ENCODE measurements around the gene PAX8.

The PAX8 gene

DNA sequence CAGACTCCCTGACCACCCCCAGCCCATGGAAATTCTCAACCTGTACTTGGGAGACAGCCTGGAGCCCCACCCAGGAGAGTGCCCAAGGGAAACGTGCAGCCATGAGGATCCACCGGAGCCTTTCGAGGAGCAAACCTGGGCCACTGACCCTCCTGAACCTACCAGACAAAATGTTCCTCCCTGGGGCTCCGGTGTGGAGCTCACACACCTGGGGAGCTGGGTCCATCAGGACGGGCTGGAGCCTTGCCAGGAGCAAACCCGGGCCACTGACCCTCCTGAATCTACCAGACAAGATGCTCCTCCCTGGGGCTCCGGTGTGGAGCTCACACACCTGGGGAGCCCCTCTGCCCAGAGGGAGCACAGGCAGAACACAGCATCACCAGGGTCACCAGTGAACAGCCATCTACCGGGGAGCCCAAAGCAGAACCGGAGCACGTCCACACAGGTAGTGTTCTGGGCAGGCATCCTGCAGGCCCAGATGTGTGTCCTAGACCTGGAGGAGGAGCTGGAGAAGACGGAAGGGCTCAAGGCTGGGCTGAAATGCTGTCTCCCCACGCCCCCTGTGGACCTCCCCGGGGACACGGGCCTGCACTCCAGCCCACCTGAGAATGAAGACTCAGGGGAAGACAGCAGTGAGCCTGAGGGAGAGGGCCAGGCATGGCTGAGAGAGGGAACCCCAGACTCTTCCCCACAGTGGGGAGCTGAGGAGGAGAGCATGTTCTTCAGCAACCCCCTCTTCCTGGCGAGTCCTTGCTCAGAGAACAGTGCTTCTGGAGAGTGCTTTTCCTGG lies 96.1 kb downstream of the PAX8 start:
- DNase-seq (ENCODE audit: low spot score): no peak

DNA sequence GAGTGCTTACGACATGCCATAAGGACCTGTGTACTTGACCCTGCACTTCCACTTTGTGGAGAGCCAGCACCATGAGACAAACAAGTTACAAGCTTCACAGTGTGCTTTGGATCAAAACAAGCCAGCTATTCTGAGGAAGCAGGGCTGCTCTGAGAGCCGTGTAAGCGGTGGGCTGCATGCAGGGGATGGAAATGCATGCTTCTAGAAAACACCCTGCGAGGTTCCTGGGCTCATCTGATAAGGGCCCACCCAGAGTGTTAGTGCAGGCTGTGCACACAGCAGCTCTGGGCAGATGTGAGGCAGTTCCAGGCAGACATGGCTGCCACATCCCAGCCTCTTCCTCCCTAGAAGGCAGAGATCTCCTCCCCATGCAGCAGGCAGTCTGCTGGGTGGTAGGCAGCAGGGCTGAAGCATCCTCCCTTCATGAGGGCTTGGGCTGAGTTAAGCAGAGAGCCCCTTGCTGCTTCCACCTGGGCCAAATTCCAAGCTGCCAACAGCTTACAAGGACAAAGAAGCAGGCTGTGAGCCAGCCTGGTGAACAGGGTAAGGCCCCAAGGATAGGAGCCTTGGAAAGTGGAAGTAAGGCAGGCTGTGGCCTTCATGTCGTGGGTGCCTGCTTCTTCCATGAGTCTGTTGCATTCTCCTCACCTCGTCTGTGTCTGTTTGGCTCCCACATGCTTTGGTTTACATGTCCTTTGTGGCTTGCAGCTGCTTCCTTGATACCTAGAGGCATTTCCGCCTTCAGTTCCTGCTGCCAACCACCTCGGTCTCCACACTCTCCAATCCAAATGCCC lies 97.3 kb downstream of the PAX8 start:
- peak; percentile 30 for DNase-seq (ENCODE audit: low spot score)

DNA sequence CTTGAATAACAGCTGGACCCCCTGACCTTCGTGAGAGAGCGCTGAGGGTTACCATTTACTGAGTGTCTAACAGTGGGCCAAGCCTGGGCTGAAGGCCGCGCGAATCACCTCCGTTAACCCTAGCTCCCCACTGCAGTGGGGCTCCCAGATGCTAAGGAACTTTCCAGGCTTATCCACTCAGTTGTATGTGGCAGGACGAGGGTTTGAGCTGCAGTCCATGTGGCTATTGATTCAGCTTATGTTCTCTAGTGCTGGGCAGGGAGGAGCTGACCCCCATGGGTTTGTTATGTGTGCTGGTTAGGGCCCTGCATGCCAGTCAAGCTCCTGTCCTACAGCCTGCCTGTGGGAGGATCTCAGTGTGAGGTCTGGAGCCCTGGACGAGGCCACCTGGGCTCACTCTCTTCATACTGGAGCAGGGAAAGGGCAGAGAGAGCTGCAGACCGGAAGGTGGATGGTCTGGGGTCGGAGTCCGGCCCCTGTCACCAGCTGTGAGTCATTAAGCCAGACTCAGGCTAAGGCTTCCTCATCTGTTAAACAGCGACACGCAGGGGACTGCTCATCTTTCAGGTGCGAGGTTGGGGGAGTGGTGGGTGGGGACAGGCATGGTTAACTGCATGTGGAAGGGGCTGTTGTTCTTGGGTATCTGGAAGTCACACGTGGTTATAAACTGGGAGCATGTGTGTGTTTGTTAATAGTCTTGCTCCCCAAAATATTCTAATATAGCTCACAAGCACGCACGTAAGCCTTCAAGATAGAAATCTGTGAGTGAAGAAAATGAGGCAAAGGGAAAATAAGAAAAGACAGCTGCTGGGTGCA lies 98.4 kb downstream of the PAX8 start:
- no peak for DNase-seq (ENCODE audit: low spot score)

- no peak for DNase-seq (ENCODE audit: low spot score)
Measured at GRCh38 chr2:113179446-113180045, 99.2 kb downstream of the PAX8 start.

DNA sequence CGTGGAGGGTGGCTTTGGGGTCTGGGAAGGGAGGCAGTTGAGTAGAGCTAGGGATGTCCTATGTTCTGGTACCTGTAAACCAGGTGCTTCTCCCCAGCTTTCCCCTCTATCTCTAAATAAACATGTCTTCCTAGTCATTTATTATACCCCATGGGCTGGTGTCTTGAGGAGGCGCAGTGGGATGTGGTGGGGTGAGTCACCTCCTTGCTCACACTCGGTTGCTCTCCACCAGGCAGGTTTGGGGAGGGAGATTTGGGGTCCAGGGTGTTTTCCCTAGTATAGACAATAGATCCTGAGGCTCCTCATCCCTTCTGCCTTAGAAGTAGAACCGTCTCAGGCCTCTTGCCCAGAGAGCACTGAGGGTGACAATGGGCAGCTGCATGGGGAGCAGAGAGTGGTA lies 99.8 kb downstream of the PAX8 start:
- DNase-seq (ENCODE audit: low spot score): peak; percentile 35

DNA sequence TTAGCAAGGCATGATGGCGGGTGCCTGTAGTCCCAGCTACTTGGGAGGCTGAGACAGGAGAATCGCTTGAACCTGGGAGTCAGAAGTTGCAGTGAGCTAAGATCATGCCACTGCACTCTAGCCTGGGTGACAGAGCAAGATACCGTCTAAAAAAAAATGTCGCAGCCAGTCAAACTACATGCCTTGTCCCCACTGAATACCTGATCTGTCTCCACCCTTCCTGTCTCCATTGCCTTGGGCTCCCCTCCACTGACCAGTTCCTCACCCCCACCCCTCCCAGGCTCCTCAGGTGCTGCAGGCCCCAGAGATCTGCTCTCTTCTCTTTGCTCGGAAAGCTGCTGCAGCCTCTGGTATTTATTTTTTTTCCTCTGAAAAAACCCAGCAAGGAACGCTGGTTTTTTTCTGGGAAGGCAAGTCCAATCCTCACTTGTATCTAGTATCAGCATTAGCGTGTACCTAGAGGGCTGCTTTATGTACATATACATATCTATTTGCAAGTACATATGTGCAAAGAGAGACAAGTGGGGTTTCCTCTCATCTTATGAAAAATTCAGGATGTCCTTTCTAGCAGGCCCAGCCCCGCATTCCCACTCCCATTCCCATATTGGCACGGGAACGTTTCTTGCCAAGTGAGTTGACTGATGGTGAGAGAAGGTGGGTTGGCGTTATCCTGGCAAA lies 100.5 kb downstream of the PAX8 start:
- DNase-seq (ENCODE audit: low spot score): no peak

DNA sequence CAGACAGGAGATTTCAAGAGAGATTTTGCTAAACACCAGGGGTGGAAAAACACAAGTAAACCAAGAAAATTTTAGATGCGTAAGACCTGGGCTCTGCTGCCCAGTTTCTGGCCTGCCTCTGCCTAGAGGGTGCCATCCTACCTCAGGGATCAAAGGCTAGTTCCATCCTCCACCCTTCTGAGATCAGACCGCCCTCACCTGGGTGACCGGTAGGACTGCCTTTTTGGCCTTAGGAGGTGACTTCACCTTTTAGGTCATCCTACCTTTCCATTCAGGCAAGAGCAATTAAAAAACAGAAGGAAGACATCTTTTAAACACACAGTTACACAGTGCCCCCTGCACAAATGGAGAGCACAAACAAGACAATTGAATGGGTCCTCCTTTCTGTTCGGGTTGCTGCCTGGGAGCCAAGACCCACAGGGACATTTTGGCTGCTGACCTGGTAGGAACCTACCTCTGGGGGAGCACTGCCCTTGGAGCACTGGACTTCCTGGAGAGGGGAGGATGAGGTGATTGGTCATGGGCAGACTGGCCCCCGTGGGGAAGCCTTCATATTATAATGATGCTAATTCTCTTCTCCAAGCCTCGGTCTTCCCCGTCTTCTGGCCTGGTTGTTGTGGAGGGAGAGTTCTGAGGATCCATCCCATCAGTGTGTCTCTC lies 101.9 kb downstream of the PAX8 start:
- DNase-seq (ENCODE audit: low spot score): no peak

- DNase-seq (ENCODE audit: low spot score): peak; percentile 45
Measured at GRCh38 chr2:113175736-113176695, 102.7 kb downstream of the PAX8 start.

- peak; percentile 84 for DNase-seq (ENCODE audit: low spot score)
Measured at GRCh38 chr2:113175042-113175628, 103.6 kb downstream of the PAX8 start.

GRCh38 chr2:113174376-113174750 lies 104.4 kb downstream of the PAX8 start:
- no peak for DNase-seq (ENCODE audit: low spot score)

DNA sequence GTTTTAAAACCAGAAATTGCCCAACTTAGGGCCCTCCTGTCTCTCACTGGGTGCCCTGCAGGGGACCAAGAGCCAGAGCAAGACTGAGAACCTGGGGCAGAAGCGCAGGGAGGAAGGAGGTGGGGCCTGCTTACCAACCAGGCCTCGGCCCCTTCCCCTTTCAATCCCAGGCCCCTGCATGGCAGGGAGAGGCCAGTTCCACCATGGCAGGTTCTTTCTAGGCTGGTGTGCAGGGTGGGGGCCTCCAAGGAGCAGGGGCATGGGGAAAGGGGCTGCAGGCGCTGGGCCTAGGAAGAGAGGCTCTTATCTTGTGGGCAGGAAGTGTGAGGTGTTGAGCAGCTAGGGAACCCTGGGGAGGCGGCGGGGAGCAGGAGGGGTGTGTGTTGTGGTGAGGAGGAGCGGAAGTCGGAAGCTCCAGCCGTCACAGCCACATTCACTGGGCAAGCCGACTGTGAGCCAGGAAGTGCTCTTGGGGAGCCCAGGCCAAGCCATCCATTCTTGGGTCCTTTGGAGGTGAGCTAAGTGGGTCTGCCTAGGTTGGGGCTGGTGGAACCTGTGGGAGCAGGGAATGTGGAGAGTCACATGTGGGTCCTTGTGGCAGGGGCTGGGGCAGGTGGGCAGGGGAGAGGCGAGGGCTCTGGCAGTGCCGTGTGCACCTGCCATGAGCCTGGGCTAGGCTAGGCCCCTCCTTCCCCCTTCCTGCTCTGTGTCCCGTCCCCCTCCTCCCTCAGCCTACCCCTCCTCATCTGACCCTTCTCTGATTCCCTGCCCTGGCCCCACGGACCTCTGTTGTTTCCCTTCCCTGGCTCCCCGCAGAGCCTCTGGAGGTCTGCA lies 105.0 kb downstream of the PAX8 start, which contains the start of gene PSD4:
Gene PSD4 (plus strand): TSS at position 430 of the 834 bp plus-strand sequence. CDS start 8,486 bp downstream, outside the sequence.
- DNase-seq (ENCODE audit: low spot score): peak; percentile 91

GRCh38 chr2:113172721-113173541 lies 105.8 kb downstream of the PAX8 start:
- DNase-seq (ENCODE audit: low spot score): no peak

- DNase-seq (ENCODE audit: low spot score): no peak
Measured at GRCh38 chr2:113171334-113172075, 107.2 kb downstream of the PAX8 start.

- DNase-seq (ENCODE audit: low spot score): no peak
Measured at GRCh38 chr2:113169586-113169985, 109.1 kb downstream of the PAX8 start.

DNA sequence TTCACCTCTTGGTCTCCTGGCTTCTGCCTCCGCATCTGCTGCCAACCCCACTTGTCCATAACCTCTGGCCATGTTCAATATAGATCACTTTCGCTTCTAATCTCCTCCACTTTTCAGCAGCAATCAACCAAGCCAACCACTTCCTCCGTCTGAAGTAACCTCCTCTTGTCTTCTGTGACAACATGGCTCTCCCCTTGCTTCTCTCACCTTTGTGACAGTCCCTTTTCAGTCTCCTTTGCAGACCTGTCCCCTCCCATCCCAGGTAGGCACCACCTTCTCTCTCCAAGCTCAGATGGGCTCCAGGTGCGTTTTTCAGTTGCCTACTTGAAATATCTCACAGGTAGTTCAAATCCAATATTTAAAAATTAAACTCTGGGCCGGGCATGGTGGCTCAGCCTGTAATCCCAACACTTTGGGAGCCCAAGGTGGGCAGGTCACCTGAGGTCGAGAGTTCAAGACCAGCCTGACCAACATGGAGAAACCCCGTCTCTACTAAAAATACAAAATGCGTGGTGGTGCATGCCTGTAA lies 109.7 kb downstream of the PAX8 start:
- DNase-seq (ENCODE audit: low spot score): peak; percentile 68

DNA sequence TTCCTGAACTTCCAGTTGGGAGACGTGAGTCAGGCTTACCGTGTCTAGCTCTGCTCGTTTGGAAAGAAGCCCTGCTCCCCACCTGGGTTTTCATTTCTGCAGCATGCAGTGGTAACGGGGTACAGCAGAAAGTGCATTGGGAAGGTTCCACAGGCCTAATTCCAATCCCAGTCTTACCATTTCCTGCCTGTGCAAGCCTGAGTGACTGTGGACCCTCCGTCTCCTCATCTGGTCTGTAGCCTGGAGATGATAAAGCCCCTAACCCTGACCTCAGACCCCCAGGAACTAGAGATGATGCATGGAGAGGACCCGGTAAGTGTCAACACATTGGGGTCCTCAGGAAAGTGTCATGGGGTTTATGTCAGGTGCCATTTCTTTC lies 110.8 kb downstream of the PAX8 start:
- DNase-seq (ENCODE audit: low spot score): no peak
